Smooth muscle cell (in vitro differentiated cells): ENCODE results near the gene CLEC4G. TPM values are rescaled to one million over a fixed set of nuclear protein-coding genes. Genes with fewer than 3 reads are reported as not detected.

ENCODE experiments used
- DNase-seq: peaks from one replicate; lab custom pipeline; 2025; ENCODE audit not compliant: unreplicated experiment; lab: John Stamatoyannopoulos, UW
- H2AFZ ChIP-seq: fragments of 200-600 bp; sonication (generic); 2 replicates; pipeline ENCODE4 v1.6.0; 2016; ENCODE audit warnings: antibody characterized with exemption, low read depth, mild to moderate bottlenecking
- H3F3A ChIP-seq: fragments of 200-600 bp; sonication (generic); 2 replicates; pipeline ENCODE4 v1.6.0; 2017; ENCODE audit warnings: antibody characterized with exemption, low read depth
- H3K27ac ChIP-seq: fragments of 200-600 bp; sonication (generic); 2 replicates; pipeline ENCODE4 v1.5.1; 2016; ENCODE audit warnings: low read depth, mild to moderate bottlenecking
- H3K27me3 ChIP-seq: fragments of 200-600 bp; sonication (generic); 2 replicates; pipeline ENCODE4 v1.6.1; 2016; ENCODE audit warnings: low read depth, mild to moderate bottlenecking
- H3K36me3 ChIP-seq: fragments of 200-600 bp; sonication (generic); 2 replicates; pipeline ENCODE4 v1.5.1; 2016; ENCODE audit warnings: low read depth
- H3K4me1 ChIP-seq: fragments of 200-600 bp; sonication (generic); 2 replicates; pipeline ENCODE4 v1.5.1; 2016; ENCODE audit warnings: low read depth
- H3K4me2 ChIP-seq: fragments of 200-600 bp; sonication (generic); 2 replicates; pipeline ENCODE4 v1.6.0; 2016; ENCODE audit warnings: mild to moderate bottlenecking
- H3K4me3 ChIP-seq: fragments of 200-600 bp; sonication (generic); 2 replicates; pipeline ENCODE4 v1.5.1; 2016; ENCODE audit warnings: mild to moderate bottlenecking
- H3K79me2 ChIP-seq: fragments of 200-600 bp; sonication (generic); 2 replicates; pipeline ENCODE4 v1.6.0; 2016; ENCODE audit warnings: low read depth, mild to moderate bottlenecking
- H3K9ac ChIP-seq: fragments of 200-600 bp; sonication (generic); 2 replicates; pipeline ENCODE4 v1.6.0; 2016; ENCODE audit warnings: low read depth
- H3K9me3 ChIP-seq: fragments of 200-600 bp; sonication (generic); replicated peaks from 2 replicates; pipeline ENCODE4 v1.5.1; 2016; ENCODE audit warnings: low read depth
- H4K20me1 ChIP-seq: fragments of 200-600 bp; sonication (generic); 2 replicates; pipeline ENCODE4 v1.6.0; 2016; ENCODE audit warnings: low read depth
- WGBS: methylation state at CpG from one replicate; pipeline ENCODE4 v1.1.7; 2016; ENCODE audit warnings: low lambda C conversion rate; 5-methylcytosine and 5-hydroxymethylcytosine counted together
- polyA plus RNA-seq: library from polyadenylated mRNA; unstranded; fragments of >200 nt; fragmentation: Nextera tagmentation; extraction: Ambion mirVana; gene quantifications from 2 replicates; pipeline ENCODE4 v1.2.1, GENCODE V29; 2016
- total RNA-seq: library from RNA; depleted of rRNA; stranded (reverse); fragments of >200 nt; gene quantifications from 2 replicates; pipeline ENCODE4 v1.2.3, GENCODE V29; 2014
- TF ChIP-seq, protein P1 (sequence below): fragments of 200-600 bp; sonication (generic); IDR thresholded peaks from 2 replicates; pipeline ENCODE4 v1.5.1; 2017; ENCODE audit warnings: borderline replicate concordance, mild to moderate bottlenecking, antibody characterized with exemption; ENCODE audit not compliant: insufficient read depth, poor library complexity, severe bottlenecking

CLEC4G gene
- total and polyA plus RNA-seq, 2 experiments from 2014 or later: not detected

DNA sequence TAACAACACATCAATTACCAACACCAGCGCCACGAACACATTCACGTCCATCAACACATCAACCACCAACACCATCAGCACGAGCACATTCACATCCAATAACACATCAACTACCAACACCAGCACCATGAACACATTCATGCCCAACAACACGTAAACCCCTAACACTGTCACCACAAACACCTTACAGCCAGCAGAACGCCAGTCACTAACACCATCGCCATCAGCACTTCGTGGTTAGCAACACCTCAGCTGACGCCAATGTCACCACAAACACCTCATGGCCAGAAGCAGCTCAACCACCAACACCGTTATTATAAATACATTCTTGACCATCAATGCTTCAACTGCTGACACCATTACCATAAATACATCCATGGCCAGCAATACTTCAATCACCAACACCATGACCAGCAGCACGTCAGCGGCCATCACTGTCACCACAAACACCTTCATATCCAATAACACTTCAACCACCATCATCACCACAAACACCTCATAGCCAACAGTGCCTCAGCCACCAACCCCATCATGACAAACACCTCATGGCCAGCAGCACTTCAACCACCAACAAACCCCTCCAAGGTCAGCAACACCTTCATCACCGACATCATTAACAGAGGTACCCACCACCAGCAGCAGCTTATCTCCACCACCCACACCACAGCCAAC is 39.4 kb downstream of the CLEC4G start:
- Histone ChIP-seq H3K79me2 (no peaks in the 10 kb centered on the region), H3K27ac (no peak overlapping the region), H4K20me1 (no peaks in the 10 kb centered on the region), H3K4me3 (no peak overlapping the region), H3K4me1 (no peaks in the 10 kb centered on the region), H3F3A (no peaks in the 10 kb centered on the region), H3K9me3 (no peaks in the 10 kb centered on the region), H3K27me3 (peaks cover 3% of the 10 kb centered on the region), H3K9ac (no peak overlapping the region), H3K36me3 (no peaks in the 10 kb centered on the region), H3K4me2 (no peak overlapping the region), H2AFZ (no peak overlapping the region)
- TF ChIP-seq, protein P1, sequence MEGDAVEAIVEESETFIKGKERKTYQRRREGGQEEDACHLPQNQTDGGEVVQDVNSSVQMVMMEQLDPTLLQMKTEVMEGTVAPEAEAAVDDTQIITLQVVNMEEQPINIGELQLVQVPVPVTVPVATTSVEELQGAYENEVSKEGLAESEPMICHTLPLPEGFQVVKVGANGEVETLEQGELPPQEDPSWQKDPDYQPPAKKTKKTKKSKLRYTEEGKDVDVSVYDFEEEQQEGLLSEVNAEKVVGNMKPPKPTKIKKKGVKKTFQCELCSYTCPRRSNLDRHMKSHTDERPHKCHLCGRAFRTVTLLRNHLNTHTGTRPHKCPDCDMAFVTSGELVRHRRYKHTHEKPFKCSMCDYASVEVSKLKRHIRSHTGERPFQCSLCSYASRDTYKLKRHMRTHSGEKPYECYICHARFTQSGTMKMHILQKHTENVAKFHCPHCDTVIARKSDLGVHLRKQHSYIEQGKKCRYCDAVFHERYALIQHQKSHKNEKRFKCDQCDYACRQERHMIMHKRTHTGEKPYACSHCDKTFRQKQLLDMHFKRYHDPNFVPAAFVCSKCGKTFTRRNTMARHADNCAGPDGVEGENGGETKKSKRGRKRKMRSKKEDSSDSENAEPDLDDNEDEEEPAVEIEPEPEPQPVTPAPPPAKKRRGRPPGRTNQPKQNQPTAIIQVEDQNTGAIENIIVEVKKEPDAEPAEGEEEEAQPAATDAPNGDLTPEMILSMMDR: no peak
- WGBS: 91% methylated on average over 13 of the region's 13 CpGs
- DNase-seq: no peak

DNA sequence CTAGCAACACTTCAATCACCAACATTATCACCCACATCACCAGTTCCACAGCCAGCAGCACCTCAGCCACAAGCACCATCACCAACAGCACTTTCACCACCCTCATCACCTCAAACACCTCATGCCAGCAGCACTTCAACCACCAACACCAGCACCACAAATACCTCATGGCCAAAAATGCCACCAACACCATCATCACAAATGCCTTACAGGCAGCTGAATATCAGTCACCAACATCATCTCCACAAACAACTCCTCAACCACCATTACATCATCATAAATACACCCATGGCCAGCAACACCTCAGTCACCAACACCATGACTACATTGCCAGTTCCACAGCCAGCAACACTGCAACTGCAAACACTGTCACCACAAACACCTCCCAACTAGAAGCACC is 40.4 kb downstream of the CLEC4G start:
- H3K9ac ChIP-seq: no peak overlapping the region
- no peak for DNase-seq

DNA sequence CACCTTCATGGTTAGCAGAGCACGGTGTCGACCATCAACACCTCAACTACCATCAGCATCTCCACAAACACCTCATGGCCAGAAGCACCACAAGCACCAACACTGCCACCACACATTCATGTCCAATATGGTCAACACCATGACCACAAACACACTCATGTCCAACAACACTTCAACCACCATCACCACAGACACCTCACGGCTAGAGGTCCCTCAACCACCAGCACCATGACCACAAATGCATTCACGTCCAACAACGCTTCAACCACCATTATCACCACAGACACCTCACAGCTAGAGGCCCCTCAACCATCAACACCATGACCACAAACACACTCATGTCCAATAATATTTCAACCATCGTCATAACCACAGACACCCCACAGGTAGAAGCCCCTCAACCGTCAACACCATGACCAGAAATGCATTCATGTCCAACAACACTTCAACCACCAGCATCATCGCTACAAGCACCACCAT is 41.1 kb downstream of the CLEC4G start:
- WGBS: 96% methylated on average over 8 of the region's 8 CpGs
- TF ChIP-seq, protein P1: no peak

More for the DNA sequence above, 40.4 kb downstream of the CLEC4G start:
- H3F3A ChIP-seq: no peaks in the 10 kb centered on the region
- no peak overlapping the region for H3K4me3 ChIP-seq
- no peaks in the 10 kb centered on the region for H3K9me3 ChIP-seq
- H3K79me2 ChIP-seq: no peaks in the 10 kb centered on the region
- no peak overlapping the region for H3K4me2 ChIP-seq
- no peaks in the 10 kb centered on the region for H3K4me1 ChIP-seq
- H3K27me3 ChIP-seq: no peaks in the 10 kb centered on the region
- TF ChIP-seq, protein P1: no peak
- no peak overlapping the region for H2AFZ ChIP-seq
- H4K20me1 ChIP-seq: no peaks in the 10 kb centered on the region
- H3K36me3 ChIP-seq: no peaks in the 10 kb centered on the region
- H3K27ac ChIP-seq: no peak overlapping the region

DNA sequence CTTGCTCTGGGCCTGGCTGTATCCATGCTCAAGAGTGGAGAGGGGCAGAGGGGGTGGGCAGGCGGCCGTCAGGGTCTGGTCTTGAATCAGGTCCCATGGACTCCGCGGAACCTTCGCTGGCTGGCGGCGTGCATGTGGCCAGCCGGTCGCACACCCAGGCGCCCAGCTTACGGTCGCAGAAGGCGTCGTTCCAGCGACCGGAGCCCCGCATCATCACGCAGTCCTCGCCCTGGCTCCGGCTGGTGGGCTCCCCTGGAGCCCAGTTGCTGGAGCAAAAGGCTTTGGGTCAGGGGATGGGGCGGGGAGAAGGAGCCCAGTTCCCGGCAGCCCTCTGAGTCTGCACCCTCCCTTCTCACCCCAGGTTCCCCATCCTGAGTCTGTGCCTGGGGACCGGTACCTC is 42.7 kb downstream of the CLEC4G start:
- Histone ChIP-seq H3K9ac (no peak overlapping the region), H2AFZ (no peak overlapping the region), H3K79me2 (no peaks in the 10 kb centered on the region), H3K4me1 (no peaks in the 10 kb centered on the region), H3F3A (no peaks in the 10 kb centered on the region), H3K4me3 (no peak overlapping the region), H3K36me3 (no peaks in the 10 kb centered on the region), H4K20me1 (peaks cover 18% of the 10 kb centered on the region), H3K27me3 (no peaks in the 10 kb centered on the region), H3K4me2 (no peak overlapping the region), H3K27ac (no peak overlapping the region), H3K9me3 (no peaks in the 10 kb centered on the region)
- no peak for DNase-seq
- 90% methylated on average over 23 of the region's 23 CpGs for WGBS
- TF ChIP-seq, protein P1: no peak

More for the DNA sequence above, 41.1 kb downstream of the CLEC4G start:
- peaks cover 1% of the 10 kb centered on the region for H4K20me1 ChIP-seq
- no peaks in the 10 kb centered on the region for H3K4me1 ChIP-seq
- H3F3A ChIP-seq: no peaks in the 10 kb centered on the region
- no peak overlapping the region for H3K9ac ChIP-seq
- no peak overlapping the region for H3K27ac ChIP-seq
- H3K4me3 ChIP-seq: no peak overlapping the region
- no peaks in the 10 kb centered on the region for H3K9me3 ChIP-seq
- H3K79me2 ChIP-seq: no peaks in the 10 kb centered on the region
- no peak overlapping the region for H2AFZ ChIP-seq
- no peaks in the 10 kb centered on the region for H3K27me3 ChIP-seq
- no peaks in the 10 kb centered on the region for H3K36me3 ChIP-seq
- no peak for DNase-seq
- no peak overlapping the region for H3K4me2 ChIP-seq
